GM18498 (cell line): ENCODE data around the gene CNKSR2.

Experiments used
- ATAC-seq: cut with Tn5 transposase; IDR thresholded peaks from one replicate; pipeline ENCODE4 v1.9.1; 2021; ENCODE audit warnings: mild to moderate bottlenecking, moderate library complexity; ENCODE audit not compliant: unreplicated experiment

The CNKSR2 gene

GRCh38 chrX:21374163-21374993 is at the start of gene CNKSR2:
CNKSR2 (plus strand) TSS chrX:21374418; CDS start chrX:21374898, 480 bp downstream.
- peak; percentile 89 for ATAC-seq

DNA sequence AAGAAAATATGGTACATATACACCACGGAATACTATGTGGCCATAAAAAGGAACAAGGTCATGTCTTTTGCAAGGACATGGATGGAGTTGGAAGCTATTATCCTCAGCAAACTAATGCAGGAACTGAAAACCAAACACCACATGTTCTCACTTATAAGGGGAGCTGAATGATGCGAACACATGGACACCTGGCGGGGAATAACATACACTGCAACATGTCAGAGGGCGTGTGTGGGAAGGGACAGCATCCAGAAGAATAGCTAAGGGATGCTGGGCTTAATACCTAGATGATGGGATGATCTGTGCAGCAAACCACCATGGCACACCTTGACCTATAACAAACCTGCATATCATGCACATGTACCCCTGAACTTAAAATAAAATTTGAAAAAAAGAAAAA is 19.5 kb upstream of the CNKSR2 start:
- ATAC-seq: no peak

DNA sequence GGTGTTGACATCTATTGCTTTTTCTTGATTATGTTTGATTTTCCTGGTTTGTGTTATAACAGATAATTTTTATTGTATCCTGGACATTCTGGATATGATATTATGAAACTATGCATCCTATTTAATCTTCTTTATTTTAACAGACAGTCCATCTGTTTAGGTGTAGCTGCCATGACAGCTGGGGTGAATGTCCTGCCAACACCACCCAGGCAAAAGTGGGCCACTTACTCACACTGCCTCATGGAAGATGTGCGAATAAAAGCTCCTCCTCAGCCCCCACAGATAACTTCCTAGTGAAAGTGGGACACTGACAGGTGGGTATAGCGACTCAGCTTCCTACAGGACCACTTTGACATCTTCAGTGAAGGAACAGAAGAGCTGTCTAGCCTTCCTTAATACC is 18.4 kb upstream of the CNKSR2 start:
- ATAC-seq: no peak

DNA sequence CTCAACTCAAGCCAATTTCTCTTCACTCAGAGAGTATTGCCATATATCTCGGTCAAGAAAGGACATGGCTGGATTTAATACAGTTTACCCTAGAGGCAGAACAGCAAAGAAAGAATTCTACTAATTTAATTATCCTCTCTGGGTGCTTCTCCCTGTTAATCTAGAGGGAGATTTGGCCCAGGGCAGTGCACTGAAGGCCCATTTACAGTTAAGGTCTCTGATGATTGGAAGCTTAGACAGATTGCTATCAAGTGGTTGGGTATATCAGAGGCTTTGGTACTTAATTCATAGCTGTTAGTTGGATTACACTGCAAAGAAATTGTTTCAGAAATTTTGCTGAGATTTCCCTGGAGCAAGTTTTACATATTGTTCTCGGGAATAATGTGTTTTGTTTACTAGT is 4.6 kb upstream of the CNKSR2 start:
- ATAC-seq: no peak

- no peak for ATAC-seq
Measured at GRCh38 chrX:21373001-21373400, 1.2 kb upstream of the CNKSR2 start.

DNA sequence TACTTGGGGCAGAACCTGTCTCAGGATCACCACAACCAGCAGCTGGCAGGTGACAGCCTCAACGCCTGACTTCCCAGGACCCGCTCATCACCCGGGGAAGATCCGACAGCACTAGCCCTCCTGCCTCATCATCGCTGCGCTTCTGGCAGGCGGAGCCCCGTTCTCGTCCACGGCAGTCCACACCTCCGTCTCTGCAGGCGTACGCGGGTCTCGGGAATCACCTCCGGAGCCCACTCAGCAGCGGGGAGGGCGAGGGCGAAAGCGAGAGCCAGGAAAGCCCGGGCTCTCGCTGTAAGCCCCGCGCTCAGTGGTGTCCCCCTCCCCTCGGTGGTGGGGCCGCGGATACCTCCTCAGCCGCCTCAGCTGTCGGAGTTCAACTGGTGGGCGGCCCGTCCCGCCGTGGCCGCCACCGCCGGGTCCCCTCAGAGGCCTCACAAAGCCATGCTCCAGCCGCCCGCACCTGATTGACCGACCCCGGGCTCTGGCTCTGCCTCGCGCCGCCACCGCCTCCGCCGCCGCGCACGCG is 518 bp upstream of the CNKSR2 start:
- peak; percentile 35 for ATAC-seq

GRCh38 chrX:21374994-21375707 is 933 bp downstream of the CNKSR2 start:
- ATAC-seq: peak; percentile 9

DNA sequence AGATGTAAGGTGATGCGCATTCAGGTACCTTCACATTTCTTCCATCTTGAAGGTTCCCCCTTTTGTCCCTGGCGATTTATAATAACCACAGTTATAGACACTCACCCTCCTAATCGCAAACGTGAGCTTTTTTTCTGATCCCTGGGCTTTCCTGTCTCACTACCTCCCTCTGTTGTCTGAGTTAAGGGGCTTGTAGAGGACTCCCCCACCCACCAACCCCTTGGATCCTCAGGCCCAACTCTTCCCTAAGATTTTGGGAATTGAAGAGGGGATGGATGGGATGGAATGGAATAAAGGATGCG is 1.4 kb downstream of the CNKSR2 start:
- no peak for ATAC-seq

DNA sequence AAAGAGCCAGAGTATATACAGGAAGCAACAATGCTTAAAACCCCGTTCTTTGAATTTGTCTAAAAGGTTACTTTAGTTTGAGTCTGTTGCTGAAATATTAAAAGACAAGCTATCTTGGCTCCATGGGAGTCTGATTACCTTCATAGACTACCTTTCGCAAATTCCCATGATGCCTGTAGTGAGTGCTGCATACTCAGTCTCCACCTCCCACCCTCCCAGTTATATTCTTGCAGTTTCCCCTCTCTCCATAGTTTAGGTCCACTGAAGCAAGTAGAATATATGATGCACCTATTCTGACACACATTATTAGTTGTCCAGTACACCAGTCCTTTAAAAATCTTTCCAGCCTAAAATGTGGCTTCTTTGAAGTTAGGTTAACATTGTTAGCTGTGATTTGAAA is 2.4 kb downstream of the CNKSR2 start:
- no peak for ATAC-seq

DNA sequence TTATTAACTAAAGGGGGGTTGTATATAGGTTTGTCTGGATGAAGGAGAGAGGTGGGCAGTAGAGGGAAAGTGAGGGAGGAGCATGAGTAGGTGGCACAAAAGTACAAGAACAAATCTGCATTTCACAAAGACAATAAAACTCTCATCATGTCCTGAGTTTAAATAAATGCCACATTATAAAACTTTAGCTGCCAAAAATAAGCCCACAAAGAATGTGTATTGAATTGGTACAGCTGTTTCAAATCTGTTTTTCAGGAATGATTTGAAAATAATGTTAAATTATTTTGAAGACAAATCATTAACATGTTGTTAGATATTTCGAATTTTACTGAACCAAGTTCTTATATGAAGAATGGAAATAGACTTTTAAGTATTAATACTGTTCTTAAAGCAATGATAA is 5.8 kb downstream of the CNKSR2 start:
- ATAC-seq: no peak

DNA sequence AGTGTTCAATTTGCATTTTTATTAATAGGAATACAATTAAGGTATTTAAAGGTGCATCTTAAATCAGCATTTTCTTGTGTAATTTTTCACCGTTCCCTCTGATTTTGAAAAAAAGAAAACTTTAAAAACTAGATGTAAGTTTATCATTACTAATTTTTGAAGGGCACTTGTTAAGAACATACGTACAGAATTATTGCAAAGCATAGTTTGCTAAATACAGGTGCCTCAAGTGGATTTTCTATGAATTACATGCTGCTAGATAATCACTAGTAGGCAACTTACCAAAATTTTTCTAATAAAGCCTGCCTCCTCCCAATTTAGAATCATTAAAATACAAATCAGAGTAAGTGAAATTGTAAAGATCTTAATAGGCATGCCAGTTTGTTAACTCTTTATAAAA is 8.5 kb downstream of the CNKSR2 start:
- ATAC-seq: no peak

DNA sequence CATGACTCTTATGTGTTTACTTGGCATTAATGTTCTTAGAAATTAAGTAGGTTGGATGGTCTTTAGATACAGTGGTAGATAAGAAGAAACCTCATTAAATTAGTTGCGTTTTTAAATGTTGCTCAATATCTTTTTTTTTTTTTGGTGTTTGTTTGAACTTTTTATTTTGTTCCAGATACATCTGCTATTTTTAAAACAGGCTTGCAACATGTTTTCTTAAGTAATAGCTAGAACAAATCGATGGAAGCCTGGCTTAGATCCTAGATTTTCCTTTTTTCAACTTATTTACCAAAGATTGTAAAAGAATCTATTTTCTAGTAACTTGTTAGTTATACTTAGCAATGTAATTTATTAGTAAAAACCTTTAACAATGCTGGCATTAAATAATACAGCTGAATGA is 9.3 kb downstream of the CNKSR2 start:
- no peak for ATAC-seq

DNA sequence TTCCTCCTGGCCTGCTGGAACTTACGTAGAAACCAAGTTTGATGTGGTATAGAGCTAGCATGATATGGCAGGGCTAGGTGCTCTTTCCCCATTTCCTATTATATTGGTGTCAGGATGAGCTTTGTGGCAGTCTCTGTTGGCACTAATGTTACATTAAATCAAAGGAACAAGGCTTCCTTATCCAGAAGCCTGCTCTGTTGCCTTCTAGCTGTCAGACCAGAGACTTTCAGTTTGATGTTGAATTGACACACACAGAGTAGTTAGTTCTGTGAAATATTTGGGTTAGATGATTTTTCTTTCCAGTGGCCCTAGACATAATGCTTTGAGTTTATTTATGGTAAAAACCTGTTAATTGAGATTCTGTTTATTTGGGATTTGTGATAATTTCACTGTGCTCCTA is 10.0 kb downstream of the CNKSR2 start:
- no peak for ATAC-seq

- no peak for ATAC-seq
Measured at GRCh38 chrX:21394792-21395191, 20.6 kb downstream of the CNKSR2 start.

DNA sequence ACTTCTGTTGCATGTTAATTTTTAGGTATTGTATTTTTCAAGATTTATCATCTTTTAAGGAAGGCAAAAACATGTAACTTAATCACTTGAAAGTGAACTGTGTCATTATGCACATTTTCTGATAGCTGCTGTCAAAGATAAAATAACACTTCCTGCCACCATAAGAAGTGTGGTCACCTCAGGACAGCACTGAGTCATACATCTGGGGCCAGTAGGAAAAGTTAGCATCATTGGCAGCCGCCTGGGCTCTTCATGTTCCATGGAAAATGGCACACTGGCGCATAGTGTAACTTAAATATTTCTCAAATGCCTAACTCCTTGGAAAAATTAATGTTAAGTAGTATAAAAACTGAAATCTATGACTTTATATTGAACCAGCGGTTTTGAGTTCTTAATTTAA is 24.2 kb downstream of the CNKSR2 start:
- no peak for ATAC-seq

DNA sequence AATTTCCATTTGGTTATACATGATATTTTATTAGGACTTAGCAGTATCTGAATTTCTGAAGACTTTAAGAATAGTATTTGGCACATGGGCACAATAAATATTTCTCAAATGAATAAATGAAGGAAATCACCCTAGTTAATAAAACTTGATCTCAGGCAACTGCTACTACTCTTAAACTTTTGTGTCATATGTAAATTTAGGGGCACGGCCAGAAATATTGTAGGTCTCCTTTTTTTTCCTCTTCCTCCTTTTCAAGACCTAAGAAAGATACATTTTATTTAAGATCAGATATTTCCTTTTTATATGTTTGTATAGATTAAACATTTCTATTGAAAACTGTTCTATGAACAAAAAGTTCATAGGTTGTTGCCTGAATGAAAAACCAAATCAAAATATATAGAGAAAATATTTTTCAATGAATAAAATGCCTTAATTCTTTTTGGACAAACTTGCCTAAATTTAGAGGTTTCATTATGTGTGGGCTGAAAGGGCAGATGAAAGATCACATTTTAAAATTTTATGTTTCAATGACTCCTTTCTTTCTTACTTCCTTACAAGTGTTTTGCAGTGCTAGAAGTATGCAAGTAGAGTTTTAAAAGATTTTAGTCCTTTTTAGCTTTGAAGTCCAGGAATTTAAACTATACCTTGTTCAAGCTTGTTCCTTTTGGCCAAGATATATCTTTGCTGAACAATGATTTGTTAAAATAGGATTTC is 26.3 kb downstream of the CNKSR2 start:
- ATAC-seq: no peak

DNA sequence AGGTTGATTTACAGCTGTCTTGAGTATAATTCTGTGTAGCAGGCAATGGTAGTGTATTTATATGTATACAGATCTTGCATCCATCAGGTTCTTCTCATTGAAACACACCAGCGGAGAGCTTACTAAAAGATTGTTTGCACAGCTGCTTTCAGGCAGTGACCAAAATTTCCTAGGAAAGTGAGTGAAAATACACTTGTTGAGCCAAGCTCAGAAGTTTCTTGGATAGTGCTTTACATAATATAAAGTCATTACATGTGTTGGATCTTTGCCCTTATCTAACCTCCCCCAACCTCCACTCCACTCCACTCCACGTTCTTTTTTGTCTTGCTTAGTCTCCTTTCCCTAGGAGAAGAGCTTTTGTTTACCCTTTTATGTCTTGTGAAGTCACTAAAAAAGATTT is 34.1 kb downstream of the CNKSR2 start:
- ATAC-seq: no peak

DNA sequence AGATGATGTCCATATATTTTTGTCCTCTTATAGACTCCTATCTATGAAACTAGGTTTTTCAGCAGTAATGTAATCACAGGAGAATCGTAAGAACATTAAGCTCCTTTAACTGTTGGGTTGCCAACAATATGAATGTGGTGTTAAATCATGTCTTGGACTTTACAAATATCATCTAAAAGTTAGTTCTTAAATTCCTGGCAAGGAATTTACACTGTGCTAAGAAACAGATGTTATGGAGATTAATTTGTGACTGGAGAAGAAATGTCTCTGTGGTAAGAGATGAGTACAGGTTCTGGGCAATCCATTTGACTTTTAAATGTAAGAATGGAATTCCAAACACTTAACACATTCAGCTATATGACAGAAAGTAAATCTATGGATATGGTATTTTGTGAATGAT is 34.6 kb downstream of the CNKSR2 start:
- ATAC-seq: no peak

GRCh38 chrX:21412029-21412428 is 37.8 kb downstream of the CNKSR2 start:
- ATAC-seq: no peak

DNA sequence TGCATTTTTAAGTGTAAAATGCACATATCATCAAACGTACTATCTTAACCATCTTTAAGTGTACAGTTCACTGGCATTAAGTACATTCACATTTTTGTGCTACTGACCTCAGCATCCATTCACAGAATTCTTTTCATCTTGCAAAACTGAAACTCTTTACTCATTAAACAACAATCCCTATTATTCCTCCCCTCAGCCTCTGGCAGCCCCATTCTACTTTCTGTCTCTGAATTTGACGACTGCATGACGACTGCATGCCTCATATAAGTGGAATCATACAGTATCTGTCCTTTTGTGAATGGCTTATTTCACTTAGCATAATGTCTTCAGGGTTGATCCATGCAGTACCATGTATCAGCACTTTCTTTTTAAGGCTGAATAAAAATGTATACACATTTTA is 38.7 kb downstream of the CNKSR2 start:
- no peak for ATAC-seq

DNA sequence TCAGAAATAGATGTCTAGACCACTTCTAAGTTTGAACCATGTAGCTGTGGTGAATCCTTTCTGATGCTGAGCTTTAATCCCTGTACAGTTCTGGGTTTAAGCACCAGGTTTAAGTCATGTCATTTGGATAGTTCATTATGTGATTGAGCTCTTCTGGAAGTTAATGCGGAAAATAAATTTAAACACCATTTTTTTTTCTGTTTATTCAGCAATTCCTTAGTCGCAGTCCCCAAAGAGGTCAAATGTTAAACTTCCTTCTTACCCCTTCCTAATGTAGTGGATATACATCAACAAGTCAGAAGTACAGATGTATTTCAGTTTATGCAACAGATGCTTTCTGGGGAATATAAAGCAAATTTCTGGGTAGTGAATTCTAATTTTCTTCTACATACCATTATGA is 52.9 kb downstream of the CNKSR2 start:
- no peak for ATAC-seq

- no peak for ATAC-seq
Measured at GRCh38 chrX:21437036-21437435, 62.8 kb downstream of the CNKSR2 start.
